Hepatocyte (in vitro differentiated cells): Measurements from ENCODE around the gene MRGPRD.

ENCODE experiments used
- EZH2 ChIP-seq: fragments of 200-600 bp; sonication (generic); IDR thresholded peaks from 2 replicates; pipeline ENCODE4 v1.6.1; 2016; ENCODE audit warnings: antibody characterized with exemption, mild to moderate bottlenecking, borderline replicate concordance
- EZH2phosphoT487 ChIP-seq: fragments of 200-600 bp; sonication (generic); IDR thresholded peaks from one replicate; pipeline ENCODE4 v1.6.1; 2018; ENCODE audit warnings: antibody characterized with exemption, mild to moderate bottlenecking, low read depth, moderate library complexity; ENCODE audit not compliant: unreplicated experiment, severe bottlenecking
- TF ChIP-seq, protein P1 (sequence below): fragments of 200-600 bp; sonication (generic); IDR thresholded peaks from 2 replicates; pipeline ENCODE4 v1.5.1; 2016; ENCODE audit warnings: antibody characterized with exemption, mild to moderate bottlenecking; ENCODE audit not compliant: poor library complexity

DNA sequence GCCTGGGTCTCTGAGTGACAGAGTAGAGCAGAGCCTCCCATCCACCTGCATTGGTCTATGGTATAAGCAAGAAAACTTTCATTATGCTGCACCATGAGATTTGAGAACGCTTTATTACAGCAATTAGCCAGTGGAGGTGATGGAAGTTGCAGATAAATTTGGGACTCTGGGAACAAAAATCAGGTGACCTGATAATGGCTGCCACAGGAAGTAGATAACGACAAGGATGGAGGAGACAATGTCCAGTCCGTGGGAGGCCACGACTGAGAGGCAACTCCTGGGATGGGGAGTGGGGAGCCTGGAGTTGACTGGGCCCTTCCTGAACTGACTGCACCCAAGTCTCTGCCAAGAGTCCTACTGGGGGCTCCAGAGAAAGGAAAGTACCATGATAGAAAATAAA, 4.7 kb downstream of the MRGPRD start:
- TF ChIP-seq, protein P1, sequence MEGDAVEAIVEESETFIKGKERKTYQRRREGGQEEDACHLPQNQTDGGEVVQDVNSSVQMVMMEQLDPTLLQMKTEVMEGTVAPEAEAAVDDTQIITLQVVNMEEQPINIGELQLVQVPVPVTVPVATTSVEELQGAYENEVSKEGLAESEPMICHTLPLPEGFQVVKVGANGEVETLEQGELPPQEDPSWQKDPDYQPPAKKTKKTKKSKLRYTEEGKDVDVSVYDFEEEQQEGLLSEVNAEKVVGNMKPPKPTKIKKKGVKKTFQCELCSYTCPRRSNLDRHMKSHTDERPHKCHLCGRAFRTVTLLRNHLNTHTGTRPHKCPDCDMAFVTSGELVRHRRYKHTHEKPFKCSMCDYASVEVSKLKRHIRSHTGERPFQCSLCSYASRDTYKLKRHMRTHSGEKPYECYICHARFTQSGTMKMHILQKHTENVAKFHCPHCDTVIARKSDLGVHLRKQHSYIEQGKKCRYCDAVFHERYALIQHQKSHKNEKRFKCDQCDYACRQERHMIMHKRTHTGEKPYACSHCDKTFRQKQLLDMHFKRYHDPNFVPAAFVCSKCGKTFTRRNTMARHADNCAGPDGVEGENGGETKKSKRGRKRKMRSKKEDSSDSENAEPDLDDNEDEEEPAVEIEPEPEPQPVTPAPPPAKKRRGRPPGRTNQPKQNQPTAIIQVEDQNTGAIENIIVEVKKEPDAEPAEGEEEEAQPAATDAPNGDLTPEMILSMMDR = no peak
- TF ChIP-seq EZH2 = no peak
- TF ChIP-seq EZH2phosphoT487 = no peak
